Activated naive CD8-positive, alpha-beta T cell treated with anti-CD3 and anti-CD28 coated beads for 36 hours (primary cell): ENCODE results near the gene FAM219A. TPM values are rescaled to one million over a fixed set of nuclear protein-coding genes. Genes with fewer than 3 reads are reported as not detected.

Experiments
- DNase-seq: peaks from one replicate; pipeline ENCODE4 v3.0.0; 2021
- H3K27ac Mint-ChIP-seq: one replicate; pipeline ENCODE4 v1.8.0; 2022; ENCODE audit warnings: mild to moderate bottlenecking, moderate library complexity, mixed read lengths
- H3K27me3 Mint-ChIP-seq: one replicate; pipeline ENCODE4 v1.8.0; 2022; ENCODE audit warnings: mild to moderate bottlenecking, mixed read lengths
- H3K36me3 Mint-ChIP-seq: one replicate; pipeline ENCODE4 v1.8.0; 2021; ENCODE audit warnings: mild to moderate bottlenecking, mixed read lengths
- H3K4me1 Mint-ChIP-seq: one replicate; pipeline ENCODE4 v1.8.0; 2021; ENCODE audit warnings: mixed read lengths
- H3K4me3 Mint-ChIP-seq: one replicate; pipeline ENCODE4 v1.8.0; 2022; ENCODE audit warnings: mild to moderate bottlenecking, moderate library complexity, mixed read lengths
- H3K9me3 Mint-ChIP-seq: one replicate; pipeline ENCODE4 v1.8.0; 2022; ENCODE audit warnings: mixed read lengths
- total RNA-seq, 2 experiments: library from RNA; stranded (reverse); gene quantifications; one replicate each; pipeline ENCODE4 v1.2.3, GENCODE V29; 2021

Gene FAM219A
- total RNA-seq, 2 experiments from 2014 or later, result 7.5 to 8.2 TPM

- Mint-ChIP-seq H3K4me1 (peaks cover 13% of the 10 kb centered on the region), H3K4me3 (no peak overlapping the region), H3K9me3 (no peaks in the 10 kb centered on the region), H3K27me3 (peaks cover 22% of the 10 kb centered on the region), H3K27ac (no peak overlapping the region), H3K36me3 (no peaks in the 10 kb centered on the region)
- peak; percentile 50 for DNase-seq
Observed at GRCh38 chr9:34463098-34463900, 4.9 kb upstream of the FAM219A start.

- DNase-seq, result no peak
- Mint-ChIP-seq H3K9me3 (no peaks in the 10 kb centered on the region), H3K4me1 (peaks cover 30% of the 10 kb centered on the region), H3K4me3 (no peak overlapping the region), H3K27ac (no peak overlapping the region), H3K36me3 (no peaks in the 10 kb centered on the region), H3K27me3 (peaks cover 19% of the 10 kb centered on the region)
Observed at GRCh38 chr9:34459941-34460340, 1.6 kb upstream of the FAM219A start.

GRCh38 chr9:34459356-34459755 is 986 bp upstream of the FAM219A start:
- H3K36me3 Mint-ChIP-seq, result no peaks in the 10 kb centered on the region
- no peak overlapping the region for H3K27ac Mint-ChIP-seq
- H3K9me3 Mint-ChIP-seq, result no peaks in the 10 kb centered on the region
- peaks cover 19% of the 10 kb centered on the region for H3K27me3 Mint-ChIP-seq
- DNase-seq, result no peak
- peaks cover 35% of the 10 kb centered on the region for H3K4me1 Mint-ChIP-seq
- peak overlapping the region; percentile 76 for H3K4me3 Mint-ChIP-seq

- peak overlapping the region; percentile 76 for H3K4me3 Mint-ChIP-seq
- H3K27me3 Mint-ChIP-seq, result peaks cover 19% of the 10 kb centered on the region
- DNase-seq, result no peak
- no peaks in the 10 kb centered on the region for H3K9me3 Mint-ChIP-seq
- H3K36me3 Mint-ChIP-seq, result no peaks in the 10 kb centered on the region
- H3K27ac Mint-ChIP-seq, result no peak overlapping the region
- H3K4me1 Mint-ChIP-seq, result peaks cover 35% of the 10 kb centered on the region
Observed at GRCh38 chr9:34458959-34459340, 580 bp upstream of the FAM219A start.

GRCh38 chr9:34457266-34458012 is 931 bp downstream of the FAM219A start:
- Mint-ChIP-seq H3K36me3 (no peaks in the 10 kb centered on the region), H3K4me1 (peaks cover 32% of the 10 kb centered on the region), H3K27me3 (peaks cover 19% of the 10 kb centered on the region), H3K9me3 (no peaks in the 10 kb centered on the region), H3K27ac (peak overlapping the region; percentile 50), H3K4me3 (peak overlapping the region; percentile 87)
- peak; percentile 36 for DNase-seq

- no peaks in the 10 kb centered on the region for H3K9me3 Mint-ChIP-seq
- peak overlapping the region; percentile 87 for H3K4me3 Mint-ChIP-seq
- H3K4me1 Mint-ChIP-seq, result peaks cover 35% of the 10 kb centered on the region
- H3K27ac Mint-ChIP-seq, result no peak overlapping the region
- no peak for DNase-seq
- peaks cover 18% of the 10 kb centered on the region for H3K27me3 Mint-ChIP-seq
- H3K36me3 Mint-ChIP-seq, result no peaks in the 10 kb centered on the region
Observed at GRCh38 chr9:34456746-34457145, 1.6 kb downstream of the FAM219A start.

GRCh38 chr9:34456151-34456550 is 2.2 kb downstream of the FAM219A start:
- Mint-ChIP-seq H3K4me3 (no peak overlapping the region), H3K36me3 (no peaks in the 10 kb centered on the region), H3K27ac (no peak overlapping the region), H3K4me1 (peaks cover 40% of the 10 kb centered on the region), H3K27me3 (peaks cover 15% of the 10 kb centered on the region), H3K9me3 (no peaks in the 10 kb centered on the region)
- no peak for DNase-seq

- DNase-seq, result peak; percentile 34
- Mint-ChIP-seq H3K4me1 (peaks cover 36% of the 10 kb centered on the region), H3K27me3 (peaks cover 11% of the 10 kb centered on the region), H3K9me3 (no peaks in the 10 kb centered on the region), H3K4me3 (no peak overlapping the region), H3K36me3 (no peaks in the 10 kb centered on the region), H3K27ac (no peak overlapping the region)
Observed at GRCh38 chr9:34454571-34455065, 3.8 kb downstream of the FAM219A start.

- DNase-seq, result no peak
- Mint-ChIP-seq H3K4me3 (no peak overlapping the region), H3K27ac (no peak overlapping the region), H3K27me3 (no peaks in the 10 kb centered on the region), H3K36me3 (no peaks in the 10 kb centered on the region), H3K9me3 (no peaks in the 10 kb centered on the region), H3K4me1 (peaks cover 30% of the 10 kb centered on the region)
Observed at GRCh38 chr9:34452568-34452967, 5.8 kb downstream of the FAM219A start.

GRCh38 chr9:34451545-34451944 is 6.8 kb downstream of the FAM219A start:
- Mint-ChIP-seq H3K4me3 (no peak overlapping the region), H3K27ac (no peak overlapping the region), H3K36me3 (no peaks in the 10 kb centered on the region), H3K4me1 (peaks cover 20% of the 10 kb centered on the region), H3K27me3 (no peaks in the 10 kb centered on the region), H3K9me3 (no peaks in the 10 kb centered on the region)
- DNase-seq, result peak; percentile 18

GRCh38 chr9:34451135-34451534 is 7.2 kb downstream of the FAM219A start:
- Mint-ChIP-seq H3K27ac (no peak overlapping the region), H3K27me3 (no peaks in the 10 kb centered on the region), H3K9me3 (no peaks in the 10 kb centered on the region), H3K4me3 (no peak overlapping the region), H3K4me1 (peaks cover 16% of the 10 kb centered on the region), H3K36me3 (no peaks in the 10 kb centered on the region)
- no peak for DNase-seq

GRCh38 chr9:34450644-34451043 is 7.7 kb downstream of the FAM219A start:
- H3K9me3 Mint-ChIP-seq, result no peaks in the 10 kb centered on the region
- H3K4me1 Mint-ChIP-seq, result peaks cover 15% of the 10 kb centered on the region
- DNase-seq, result no peak
- H3K27me3 Mint-ChIP-seq, result no peaks in the 10 kb centered on the region
- H3K27ac Mint-ChIP-seq, result no peak overlapping the region
- no peak overlapping the region for H3K4me3 Mint-ChIP-seq
- H3K36me3 Mint-ChIP-seq, result no peaks in the 10 kb centered on the region

- H3K4me1 Mint-ChIP-seq, result peaks cover 8% of the 10 kb centered on the region
- H3K27me3 Mint-ChIP-seq, result no peaks in the 10 kb centered on the region
- H3K27ac Mint-ChIP-seq, result no peak overlapping the region
- no peaks in the 10 kb centered on the region for H3K9me3 Mint-ChIP-seq
- H3K4me3 Mint-ChIP-seq, result no peak overlapping the region
- no peak for DNase-seq
- no peaks in the 10 kb centered on the region for H3K36me3 Mint-ChIP-seq
Observed at GRCh38 chr9:34446951-34447350, 11.4 kb downstream of the FAM219A start.

GRCh38 chr9:34446468-34446891 is 11.9 kb downstream of the FAM219A start:
- Mint-ChIP-seq H3K9me3 (no peaks in the 10 kb centered on the region), H3K4me1 (peaks cover 3% of the 10 kb centered on the region), H3K27me3 (no peaks in the 10 kb centered on the region), H3K36me3 (no peaks in the 10 kb centered on the region), H3K4me3 (no peak overlapping the region), H3K27ac (no peak overlapping the region)
- no peak for DNase-seq

- Mint-ChIP-seq H3K9me3 (no peaks in the 10 kb centered on the region), H3K36me3 (no peaks in the 10 kb centered on the region), H3K4me1 (peaks cover 9% of the 10 kb centered on the region), H3K27me3 (no peaks in the 10 kb centered on the region), H3K27ac (no peak overlapping the region), H3K4me3 (no peak overlapping the region)
- no peak for DNase-seq
Observed at GRCh38 chr9:34443976-34444375, 14.4 kb downstream of the FAM219A start.
